ENCODE measurements around the gene STON1.

DNA sequence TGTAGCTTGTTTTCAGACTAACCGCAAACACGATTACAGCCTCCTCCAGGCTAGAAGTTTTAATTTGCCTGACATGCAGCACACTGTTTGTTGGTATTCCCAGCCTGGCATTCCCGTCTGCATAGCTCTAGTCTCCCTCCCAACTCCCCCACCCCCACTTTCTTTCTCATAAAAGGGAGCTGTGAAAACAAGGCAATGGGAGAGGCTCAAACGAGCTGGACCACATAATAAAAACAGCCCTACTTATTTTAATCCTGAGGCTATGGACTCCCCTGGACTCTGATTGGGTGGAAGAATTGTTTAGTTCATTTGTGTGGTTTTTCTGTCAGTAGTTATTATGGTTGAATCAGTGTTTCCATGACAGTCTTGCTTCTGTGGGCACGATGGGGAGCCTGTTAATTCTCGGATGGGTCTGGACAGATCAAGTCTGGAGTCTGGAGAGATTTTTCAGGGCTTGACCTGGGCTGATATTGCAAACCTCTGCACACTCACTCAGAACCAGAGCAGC is 1.2 kb downstream of the STON1 start:
- TF ChIP-seq POLR2A (IDR thresholded peaks at IDR 0.05): peak in 1 of 2 donors; percentile 15
- TF ChIP-seq, protein P1, sequence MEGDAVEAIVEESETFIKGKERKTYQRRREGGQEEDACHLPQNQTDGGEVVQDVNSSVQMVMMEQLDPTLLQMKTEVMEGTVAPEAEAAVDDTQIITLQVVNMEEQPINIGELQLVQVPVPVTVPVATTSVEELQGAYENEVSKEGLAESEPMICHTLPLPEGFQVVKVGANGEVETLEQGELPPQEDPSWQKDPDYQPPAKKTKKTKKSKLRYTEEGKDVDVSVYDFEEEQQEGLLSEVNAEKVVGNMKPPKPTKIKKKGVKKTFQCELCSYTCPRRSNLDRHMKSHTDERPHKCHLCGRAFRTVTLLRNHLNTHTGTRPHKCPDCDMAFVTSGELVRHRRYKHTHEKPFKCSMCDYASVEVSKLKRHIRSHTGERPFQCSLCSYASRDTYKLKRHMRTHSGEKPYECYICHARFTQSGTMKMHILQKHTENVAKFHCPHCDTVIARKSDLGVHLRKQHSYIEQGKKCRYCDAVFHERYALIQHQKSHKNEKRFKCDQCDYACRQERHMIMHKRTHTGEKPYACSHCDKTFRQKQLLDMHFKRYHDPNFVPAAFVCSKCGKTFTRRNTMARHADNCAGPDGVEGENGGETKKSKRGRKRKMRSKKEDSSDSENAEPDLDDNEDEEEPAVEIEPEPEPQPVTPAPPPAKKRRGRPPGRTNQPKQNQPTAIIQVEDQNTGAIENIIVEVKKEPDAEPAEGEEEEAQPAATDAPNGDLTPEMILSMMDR (IDR thresholded peaks at IDR 0.05): no peak

All from vagina (tissue), 2 donors.